CD8-positive, alpha-beta memory T cell (primary cell): Measurements from ENCODE around the gene CFL1. TPM values are rescaled to one million over a fixed set of nuclear protein-coding genes. Genes with fewer than 3 reads are reported as not detected.
"Not testable (repeated sequence)": the region's sequence is repeated elsewhere in the genome, so short reads cannot be mapped to it uniquely, and the experiment has no call there.

Experiments
- CTCF ChIA-PET: fragments of 350-600 bp; sonication (Branson Sonifier 250); formaldehyde crosslinking; loops from one replicate; lab custom pipeline; 2021; ENCODE audit warnings: antibody characterized with exemption; lab: Charles Lee
- POLR2A ChIA-PET: fragments of 350-600 bp; sonication (Branson Sonifier 250); formaldehyde crosslinking; loops from one replicate; lab custom pipeline; 2021; ENCODE audit warnings: antibody characterized with exemption; lab: Charles Lee
- DNase-seq, 5 donors: peaks; one replicate each; pipeline versions ENCODE4 v3.0.0 to v3.0.0-alpha.2; 2020 to 2022; ENCODE audit warnings: mixed read lengths in 1 of 5
- H3K27ac ChIP-seq: one replicate; pipeline ENCODE4 v1.7.0; 2013; ENCODE audit warnings: low read depth, mild to moderate bottlenecking, low read length, moderate library complexity
- H3K27me3 ChIP-seq: 2 replicates; pipeline ENCODE4 v1.7.0; 2013; ENCODE audit warnings: low read length, mild to moderate bottlenecking; ENCODE audit not compliant: insufficient read depth, poor library complexity, severe bottlenecking
- H3K36me3 ChIP-seq: 2 replicates; pipeline ENCODE4 v1.7.0; 2013; ENCODE audit warnings: mild to moderate bottlenecking, low read length, moderate library complexity; ENCODE audit not compliant: insufficient read depth
- H3K4me1 ChIP-seq: 2 replicates; pipeline ENCODE4 v1.7.0; 2013; ENCODE audit warnings: mild to moderate bottlenecking, low read length, moderate library complexity; ENCODE audit not compliant: insufficient read depth
- H3K4me3 ChIP-seq: 2 replicates; pipeline ENCODE4 v1.7.0; 2013; ENCODE audit warnings: mild to moderate bottlenecking, low read length
- H3K9me3 ChIP-seq: 2 replicates; pipeline ENCODE4 v1.7.0; 2013; ENCODE audit warnings: mild to moderate bottlenecking, low read length
- H3K27ac Mint-ChIP-seq, 8 donors: one replicate each; pipeline ENCODE4 v1.8.0; 2020 to 2021; ENCODE audit warnings: mixed read lengths in 8 of 8, mild to moderate bottlenecking in 6 of 8, inconsistent platforms in 3 of 8, moderate library complexity in 3 of 8
- H3K27me3 Mint-ChIP-seq, 2 donors: one replicate each; pipeline ENCODE4 v1.8.0; 2020 to 2021; ENCODE audit warnings: mixed read lengths in 2 of 2, mild to moderate bottlenecking in 1 of 2, moderate library complexity in 1 of 2
- H3K36me3 Mint-ChIP-seq, 3 donors: one replicate each; pipeline ENCODE4 v1.8.0; 2020 to 2021; ENCODE audit warnings: mixed read lengths in 3 of 3, inconsistent platforms in 1 of 3, mild to moderate bottlenecking in 1 of 3
- H3K4me1 Mint-ChIP-seq, 3 donors: one replicate each; pipeline ENCODE4 v1.8.0; 2020 to 2021; ENCODE audit warnings: mixed read lengths in 3 of 3, inconsistent platforms in 1 of 3, mild to moderate bottlenecking in 1 of 3
- H3K4me3 Mint-ChIP-seq, 7 donors: one replicate each; pipeline ENCODE4 v1.8.0; 2020 to 2021; ENCODE audit warnings: mixed read lengths in 7 of 7, mild to moderate bottlenecking in 6 of 7, moderate library complexity in 4 of 7, inconsistent platforms in 2 of 7
- H3K9me3 Mint-ChIP-seq, 5 donors: one replicate each; pipeline ENCODE4 v1.8.0; 2020 to 2022; ENCODE audit warnings: mixed read lengths in 5 of 5, mild to moderate bottlenecking in 3 of 5, moderate library complexity in 2 of 5, inconsistent platforms in 1 of 5
- polyA plus RNA-seq: library from polyadenylated mRNA; unstranded; fragments of 300-500 nt; fragmentation: Illumina TruSeq; gene quantifications from one replicate; pipeline ENCODE4 v1.2.3, GENCODE V29; 2021
- total RNA-seq, 2 experiments: library from RNA; stranded (reverse); gene quantifications; one replicate each; pipeline ENCODE4 v1.2.3, GENCODE V29; 2021

CFL1 gene
- total and polyA plus RNA-seq, 3 experiments from 2014 or later = 1,172 to 3,347 (median 1,226) TPM

DNA sequence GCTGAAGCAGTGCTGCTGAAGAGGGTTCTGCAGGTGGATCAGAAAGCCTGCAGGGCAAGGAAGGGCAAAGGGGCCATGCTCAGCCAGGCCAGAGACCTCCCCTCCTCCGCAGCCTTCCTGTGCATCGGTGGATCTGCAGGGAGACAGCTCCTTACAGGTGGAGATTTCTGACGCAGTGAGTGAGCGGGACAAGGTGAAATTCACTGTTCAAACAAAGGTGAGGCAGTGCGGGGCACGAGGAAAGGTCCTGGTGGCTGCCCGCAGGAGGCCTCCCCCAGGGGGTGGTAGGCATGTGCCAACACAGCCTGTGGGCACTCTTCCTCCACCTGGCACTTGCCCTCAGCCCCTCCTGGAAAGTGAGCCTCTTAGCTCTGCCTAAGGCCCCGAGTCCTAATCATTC lies 8.6 kb downstream of the CFL1 start:
- Histone ChIP-seq H3K4me3 (no peak overlapping the region), H3K27ac (no peak overlapping the region), H3K36me3 (peaks cover 24% of the 10 kb centered on the region), H3K9me3 (no peaks in the 10 kb centered on the region), H3K4me1 (peaks cover 14% of the 10 kb centered on the region), H3K27me3 (no peaks in the 10 kb centered on the region)
- no peaks in the 10 kb centered on the region for H3K27me3 Mint-ChIP-seq
- DNase-seq = no peak
- CTCF ChIA-PET = interaction anchor here (1.1 to 4.1 kb wide), 4 partner anchors 9 to 70 kb away, joined by 3 to 18 read pairs (median 10); partner anchors contain the start of genes CFL1 and MUS81
- H3K36me3 Mint-ChIP-seq = peaks cover 11 to 37% (median 18%) of the 10 kb centered on the region in 3 donors
- peak overlapping the region in 2 of 8 donors; percentile 17 to 72 for H3K27ac Mint-ChIP-seq
- POLR2A ChIA-PET = interaction anchor here (1.0 to 1.2 kb wide), 2 partner anchors 10 to 69 kb away, joined by 3 read pairs; no protein-coding TSS in a partner anchor
- no peaks in the 10 kb centered on the region for H3K9me3 Mint-ChIP-seq
- no peak overlapping the region for H3K4me3 Mint-ChIP-seq
- H3K4me1 Mint-ChIP-seq = peaks cover 15 to 19% (median 19%) of the 10 kb centered on the region in 3 donors

DNA sequence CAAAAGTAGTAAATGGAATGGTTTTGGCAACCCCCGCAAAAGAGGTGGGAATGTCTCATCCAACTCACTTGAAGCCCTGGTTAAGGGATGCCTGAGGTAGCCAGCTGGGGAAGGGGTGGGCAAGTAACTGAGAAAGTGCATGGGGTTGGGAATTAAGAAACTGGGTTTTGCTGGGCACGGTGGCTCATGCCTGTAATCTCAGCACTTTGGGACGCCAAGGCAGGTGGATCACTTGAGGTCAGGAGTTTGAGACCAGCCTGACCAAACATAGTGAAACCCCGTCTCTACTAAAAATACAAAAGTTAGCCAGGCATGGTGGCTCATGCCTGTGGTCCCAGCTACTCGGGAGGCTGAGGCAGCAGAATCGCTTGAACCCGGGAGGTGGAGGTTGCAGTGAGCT lies 9.3 kb downstream of the CFL1 start:
- peaks cover 18% of the 10 kb centered on the region for H3K36me3 ChIP-seq
- H3K9me3 ChIP-seq, CTCF ChIA-PET, DNase-seq, H3K27me3 ChIP-seq, H3K9me3 Mint-ChIP-seq, H3K27me3 Mint-ChIP-seq, H3K4me1 ChIP-seq, H3K4me3 ChIP-seq, H3K4me3 Mint-ChIP-seq, H3K27ac ChIP-seq: not testable (repeated sequence)
- POLR2A ChIA-PET = interaction anchor here (0.6 to 1.2 kb wide), 2 partner anchors 70 to 86 kb away, joined by 3 read pairs; no protein-coding TSS in a partner anchor
- H3K36me3 Mint-ChIP-seq = peaks cover 5 to 31% (median 15%) of the 10 kb centered on the region in 3 donors
- H3K27ac Mint-ChIP-seq = peak overlapping the region in 2 of 8 donors; percentile 11 to 73
- peaks cover 10 to 13% (median 12%) of the 10 kb centered on the region in 3 donors for H3K4me1 Mint-ChIP-seq

DNA sequence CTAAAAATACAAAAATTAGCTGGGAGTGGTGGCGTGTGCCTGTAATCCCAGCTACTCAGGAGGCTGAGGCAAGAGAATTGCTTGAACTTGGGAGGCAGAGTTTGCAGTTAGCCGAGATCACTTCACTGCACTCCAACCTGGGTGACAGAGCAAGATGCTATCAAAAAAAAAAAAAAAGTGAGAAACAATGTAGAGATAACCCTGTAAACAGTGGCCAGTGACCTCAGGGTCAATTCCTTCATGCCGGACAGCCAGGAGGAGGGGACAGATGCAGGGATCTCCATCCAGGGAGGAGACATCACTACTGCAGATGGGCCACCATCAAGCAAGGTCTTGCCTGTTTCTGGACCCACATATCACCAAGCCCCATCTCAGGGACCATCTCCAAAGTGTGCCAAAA lies 10.2 kb downstream of the CFL1 start:
- Histone ChIP-seq H3K4me1 (no peaks in the 10 kb centered on the region), H3K4me3 (no peak overlapping the region), H3K27me3 (no peaks in the 10 kb centered on the region), H3K36me3 (peaks cover 8% of the 10 kb centered on the region), H3K27ac (no peak overlapping the region), H3K9me3 (no peaks in the 10 kb centered on the region)
- H3K36me3 Mint-ChIP-seq = peaks cover 3 to 21% (median 10%) of the 10 kb centered on the region in 3 donors
- no peaks in the 10 kb centered on the region for H3K9me3 Mint-ChIP-seq
- H3K27me3 Mint-ChIP-seq = no peaks in the 10 kb centered on the region
- ChIA-PET CTCF (interaction anchor here (0.6 to 2.6 kb wide), 5 partner anchors 12 to 136 kb away, joined by 3 to 7 read pairs (median 5); partner anchors contain the start of genes FIBP, KAT5 and MUS81), POLR2A (interaction anchor here (1.4 kb wide), 1 partner anchor 13 kb away, joined by 3 read pairs; the partner anchor contains the start of gene MUS81)
- peaks cover 4 to 7% (median 5%) of the 10 kb centered on the region in 3 donors for H3K4me1 Mint-ChIP-seq
- H3K27ac Mint-ChIP-seq = no peak overlapping the region
- H3K4me3 Mint-ChIP-seq = no peak overlapping the region
- DNase-seq = no peak

DNA sequence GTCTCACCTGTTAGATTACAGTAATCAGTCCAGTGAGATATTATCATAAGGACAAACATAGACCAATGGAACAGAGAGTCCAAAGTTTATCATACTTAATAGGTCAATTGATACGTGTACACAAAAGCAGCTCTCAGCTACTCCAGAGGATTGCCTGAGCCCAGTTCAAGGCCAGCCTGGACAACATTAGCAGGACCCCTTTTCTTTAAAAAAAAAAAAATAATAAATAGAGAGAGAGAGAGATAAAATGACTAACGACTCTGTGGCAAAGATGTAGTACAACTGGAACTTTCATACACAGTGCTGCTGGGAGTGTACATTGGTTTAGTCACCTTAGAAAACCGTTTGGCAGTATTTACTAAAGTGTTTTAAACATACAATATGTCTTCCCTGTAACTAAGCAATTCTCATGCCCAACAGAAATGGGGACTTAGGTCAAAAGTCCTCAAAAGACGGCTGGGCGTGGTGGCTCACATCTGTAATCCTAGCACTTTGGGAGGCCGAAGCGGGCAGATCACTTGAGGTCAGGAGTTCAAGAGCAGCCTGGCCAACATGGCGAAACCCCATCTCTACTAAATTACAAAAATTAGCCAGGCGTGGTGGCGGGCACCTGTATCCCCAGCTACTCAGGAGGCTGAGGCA lies 13.6 kb downstream of the CFL1 start:
- Mint-ChIP-seq H3K27me3 (no peaks in the 10 kb centered on the region), H3K27ac (no peak overlapping the region), H3K4me1 (no peaks in the 10 kb centered on the region), H3K9me3 (no peaks in the 10 kb centered on the region), H3K36me3 (no peaks in the 10 kb centered on the region), H3K4me3 (no peak overlapping the region)
- Histone ChIP-seq H3K9me3 (no peaks in the 10 kb centered on the region), H3K4me1 (no peaks in the 10 kb centered on the region), H3K36me3 (no peaks in the 10 kb centered on the region), H3K27me3 (no peaks in the 10 kb centered on the region), H3K27ac (no peak overlapping the region), H3K4me3 (no peak overlapping the region)
- DNase-seq = no peak
- POLR2A ChIA-PET = interaction anchor here (0.6 kb wide), 1 partner anchor 11 kb away, joined by 3 read pairs; no protein-coding TSS in a partner anchor
- CTCF ChIA-PET = interaction anchor here (0.7 to 1.2 kb wide), 3 partner anchors 26 to 177 kb away, joined by 3 to 4 read pairs (median 3); no protein-coding TSS in a partner anchor

DNA sequence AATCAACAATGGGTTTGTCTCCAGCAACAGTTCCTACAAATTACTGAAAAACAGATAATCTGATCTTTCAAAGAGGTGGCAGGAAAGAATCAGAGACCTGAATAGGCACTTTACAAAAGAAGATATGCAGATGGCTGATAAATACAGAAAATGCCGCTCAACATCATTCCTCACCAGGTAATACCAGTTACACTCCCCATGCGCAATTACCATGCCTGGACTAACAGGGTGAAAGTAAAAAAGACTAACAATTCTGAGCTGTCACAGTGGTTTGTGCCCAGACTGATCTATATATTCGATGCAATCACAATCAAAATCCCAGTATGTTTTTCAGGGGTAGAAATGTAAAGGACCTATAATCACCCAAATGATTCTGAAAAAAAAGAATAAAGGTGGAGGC lies 14.2 kb downstream of the CFL1 start:
- no peaks in the 10 kb centered on the region for H3K9me3 Mint-ChIP-seq
- H3K27ac Mint-ChIP-seq = no peak overlapping the region
- H3K9me3 ChIP-seq = no peaks in the 10 kb centered on the region
- no peaks in the 10 kb centered on the region for H3K27me3 ChIP-seq
- no peaks in the 10 kb centered on the region for H3K27me3 Mint-ChIP-seq
- H3K4me1 Mint-ChIP-seq = no peaks in the 10 kb centered on the region
- ChIA-PET CTCF (interaction anchor here (1.1 to 1.3 kb wide), 4 partner anchors 15 to 47 kb away, joined by 3 to 5 read pairs (median 4); partner anchors contain the start of gene CCDC85B), POLR2A (no interaction called here)
- no peaks in the 10 kb centered on the region for H3K4me1 ChIP-seq
- H3K27ac ChIP-seq = no peak overlapping the region
- no peak overlapping the region for H3K4me3 ChIP-seq
- no peaks in the 10 kb centered on the region for H3K36me3 ChIP-seq
- no peak overlapping the region for H3K4me3 Mint-ChIP-seq
- no peak for DNase-seq
- no peaks in the 10 kb centered on the region for H3K36me3 Mint-ChIP-seq

DNA sequence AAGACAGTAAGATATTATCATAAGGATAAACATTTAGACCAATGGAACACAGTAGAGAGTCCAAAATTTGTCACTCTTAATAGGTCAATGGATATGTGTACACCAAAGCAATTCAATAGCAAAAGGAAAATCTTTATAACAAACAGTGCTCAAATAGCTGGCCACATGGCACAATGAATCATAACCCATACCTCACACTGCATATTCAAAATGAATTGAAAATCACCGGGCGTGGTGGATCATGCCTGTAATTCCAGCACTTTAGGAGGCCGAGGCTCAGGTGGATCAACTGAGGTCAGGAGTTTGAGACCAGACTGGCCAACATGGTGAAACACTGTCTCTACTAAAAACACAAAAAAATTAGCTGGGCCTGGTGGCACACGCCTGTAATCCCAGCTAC lies 15.8 kb downstream of the CFL1 start:
- no peaks in the 10 kb centered on the region for H3K9me3 ChIP-seq
- H3K27ac Mint-ChIP-seq = no peak overlapping the region
- H3K4me3 ChIP-seq = no peak overlapping the region
- no peak overlapping the region for H3K4me3 Mint-ChIP-seq
- no peaks in the 10 kb centered on the region for H3K27me3 ChIP-seq
- H3K9me3 Mint-ChIP-seq = no peaks in the 10 kb centered on the region
- no peak for DNase-seq
- no peaks in the 10 kb centered on the region for H3K36me3 Mint-ChIP-seq
- no peak overlapping the region for H3K27ac ChIP-seq
- H3K4me1 Mint-ChIP-seq = no peaks in the 10 kb centered on the region
- POLR2A ChIA-PET = no interaction called here
- no peaks in the 10 kb centered on the region for H3K27me3 Mint-ChIP-seq
- no peaks in the 10 kb centered on the region for H3K36me3 ChIP-seq
- CTCF ChIA-PET = no interaction called here
- no peaks in the 10 kb centered on the region for H3K4me1 ChIP-seq

DNA sequence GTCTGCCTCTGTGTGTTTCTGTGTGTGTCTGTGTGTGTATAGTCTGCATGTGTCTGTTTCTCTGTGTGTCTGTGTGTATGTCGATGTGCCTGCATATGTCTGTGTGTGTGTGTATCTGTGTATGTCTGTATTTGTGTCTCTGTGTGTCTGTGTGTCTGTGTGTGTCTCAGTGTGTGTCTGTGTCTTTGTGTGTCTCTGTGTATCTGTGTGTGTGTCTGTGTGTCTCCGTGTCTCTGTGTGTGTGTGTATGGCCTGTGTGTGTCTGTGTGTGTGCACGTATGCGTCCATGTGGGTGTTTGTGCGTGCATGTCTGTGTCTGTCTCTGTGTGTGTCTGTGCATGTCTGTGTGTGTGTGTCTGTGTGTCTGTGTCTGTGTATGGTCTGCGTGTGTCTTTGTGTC lies 23.8 kb downstream of the CFL1 start:
- Mint-ChIP-seq H3K27me3 (peaks cover 0 to 2% of the 10 kb centered on the region in 2 donors), H3K36me3 (no peaks in the 10 kb centered on the region), H3K9me3 (no peaks in the 10 kb centered on the region), H3K4me3 (no peak overlapping the region), H3K4me1 (peaks cover 8 to 14% (median 13%) of the 10 kb centered on the region in 3 donors), H3K27ac (no peak overlapping the region)
- ChIA-PET CTCF (interaction anchor here (2.0 to 3.4 kb wide), 4 partner anchors 26 to 123 kb away, joined by 10 to 17 read pairs (median 13); partner anchors contain the start of genes AP5B1, KAT5 and MUS81), POLR2A (interaction anchor here (0.7 to 1.8 kb wide), 6 partner anchors 18 to 121 kb away, joined by 3 to 7 read pairs (median 4); partner anchors contain the start of genes CFL1 and MUS81)
- Histone ChIP-seq H3K4me3 (peak overlapping the region; percentile 57), H3K36me3 (no peaks in the 10 kb centered on the region), H3K9me3 (no peaks in the 10 kb centered on the region), H3K27ac (no peak overlapping the region), H3K27me3 (no peaks in the 10 kb centered on the region), H3K4me1 (peaks cover 16% of the 10 kb centered on the region)
- no peak for DNase-seq
